HG03139 (cell line): ENCODE data around the gene B4GALNT3.
A peak's percentile ranks its signal among the peaks of the same experiment; 100 is the strongest.
"Not testable (repeated sequence)": the region's sequence is repeated elsewhere in the genome, so short reads cannot be mapped to it uniquely, and the experiment has no call there.

Experiments used
- ATAC-seq: cut with Tn5 transposase; IDR thresholded peaks from one replicate; pipeline ENCODE4 v1.9.1; 2021; ENCODE audit not compliant: unreplicated experiment

B4GALNT3 gene

GRCh38 chr12:572532-572899, 112.8 kb downstream of the B4GALNT3 start:
- no peak for ATAC-seq

GRCh38 chr12:573232-573631, 113.5 kb downstream of the B4GALNT3 start:
- no peak for ATAC-seq

GRCh38 chr12:574475-575128, 114.9 kb downstream of the B4GALNT3 start:
- ATAC-seq, result no peak

DNA sequence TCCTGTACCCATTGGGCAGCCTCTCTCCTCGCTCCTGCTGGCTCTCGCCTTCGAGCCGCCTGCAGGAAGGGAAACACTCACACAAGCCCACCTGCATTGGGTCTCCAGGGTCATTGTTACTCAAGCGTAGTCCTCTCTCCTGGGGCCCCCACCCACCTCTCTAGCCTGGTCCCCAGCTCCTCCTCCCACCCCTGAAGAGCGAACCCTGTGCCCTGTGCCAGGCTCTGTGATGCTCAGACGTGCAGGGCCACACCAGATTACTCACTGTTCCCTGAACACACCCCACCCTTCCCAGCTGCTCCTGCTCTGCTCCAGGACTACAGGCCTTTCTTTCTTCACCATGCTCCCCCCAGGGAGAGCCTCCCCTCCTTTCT, 115.4 kb downstream of the B4GALNT3 start:
- ATAC-seq, result no peak

DNA sequence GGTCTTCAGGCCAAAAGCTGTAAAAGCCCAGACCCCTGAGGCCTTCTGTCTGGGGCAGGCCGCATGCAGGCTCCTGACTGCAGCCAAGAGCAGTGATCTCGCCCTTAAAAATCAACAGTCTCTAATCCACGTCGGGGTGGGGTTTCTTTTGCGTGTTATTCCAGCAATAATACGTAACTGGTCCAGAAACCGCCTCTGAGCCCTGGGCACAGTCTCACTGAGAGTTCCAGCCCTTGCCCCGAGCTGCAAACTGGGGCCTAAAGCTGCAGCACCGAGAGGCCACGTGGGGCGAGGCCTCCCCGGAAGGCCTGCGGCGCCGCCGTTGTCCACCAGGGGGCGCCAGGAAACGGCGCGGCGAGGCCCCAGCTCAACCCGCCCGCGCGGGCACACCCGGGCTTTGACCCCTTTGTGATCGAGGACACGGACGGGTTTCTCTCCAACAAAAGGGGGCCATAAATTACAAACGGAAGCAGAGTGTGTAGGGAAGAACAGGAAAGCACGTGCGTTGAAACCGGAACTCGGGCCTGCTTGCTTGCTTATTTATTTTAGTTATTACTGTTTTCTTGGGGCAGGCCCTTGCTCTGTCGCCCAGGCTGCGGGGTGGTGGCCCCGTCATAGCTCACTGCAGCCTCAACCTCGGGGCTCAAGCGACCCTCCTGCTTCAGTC, 116.3 kb downstream of the B4GALNT3 start:
- peak; percentile 76 for ATAC-seq

- ATAC-seq, result no peak
Measured at GRCh38 chr12:576615-577110, 116.9 kb downstream of the B4GALNT3 start.

DNA sequence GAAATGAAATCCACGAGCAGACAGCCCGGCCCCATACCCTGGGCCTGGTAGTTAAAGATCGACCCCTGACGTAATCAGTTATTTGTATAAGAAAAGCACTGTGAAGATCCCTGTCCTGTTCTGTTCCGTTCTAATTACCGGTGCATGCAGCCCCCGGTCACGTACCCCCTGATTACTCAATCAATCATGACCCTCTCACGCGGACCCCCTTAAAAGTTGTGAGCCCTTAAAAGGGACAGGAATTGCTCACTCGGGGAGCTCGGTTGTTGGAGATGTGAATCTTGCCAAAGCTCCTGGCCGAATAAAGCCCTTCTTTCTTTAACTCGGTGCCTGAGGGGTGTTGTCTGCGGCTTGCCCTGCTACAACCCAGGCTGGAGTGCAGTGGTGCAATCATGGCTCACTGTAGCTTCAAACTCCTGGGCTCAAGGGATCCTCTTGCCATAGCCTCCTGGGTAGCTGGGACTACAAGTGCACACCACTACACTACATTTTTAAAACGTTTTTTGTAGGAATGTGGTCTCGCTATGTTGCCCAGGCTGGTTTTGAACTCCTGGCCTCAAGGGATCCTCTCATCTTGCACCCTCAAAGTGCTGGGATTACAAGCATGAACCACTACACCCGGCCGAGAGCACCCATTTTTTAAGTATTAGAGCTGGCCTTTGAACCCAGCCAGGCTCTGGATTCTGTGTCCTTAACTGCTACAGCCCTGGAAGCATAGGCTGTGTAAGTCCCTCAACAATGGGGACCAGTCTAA, 118.4 kb downstream of the B4GALNT3 start:
- ATAC-seq, result not testable (repeated sequence)

GRCh38 chr12:578748-579419, 119.1 kb downstream of the B4GALNT3 start:
- no peak for ATAC-seq

GRCh38 chr12:579420-580110, 119.8 kb downstream of the B4GALNT3 start:
- no peak for ATAC-seq

- ATAC-seq, result no peak
Measured at GRCh38 chr12:580813-581212, 121.1 kb downstream of the B4GALNT3 start.

DNA sequence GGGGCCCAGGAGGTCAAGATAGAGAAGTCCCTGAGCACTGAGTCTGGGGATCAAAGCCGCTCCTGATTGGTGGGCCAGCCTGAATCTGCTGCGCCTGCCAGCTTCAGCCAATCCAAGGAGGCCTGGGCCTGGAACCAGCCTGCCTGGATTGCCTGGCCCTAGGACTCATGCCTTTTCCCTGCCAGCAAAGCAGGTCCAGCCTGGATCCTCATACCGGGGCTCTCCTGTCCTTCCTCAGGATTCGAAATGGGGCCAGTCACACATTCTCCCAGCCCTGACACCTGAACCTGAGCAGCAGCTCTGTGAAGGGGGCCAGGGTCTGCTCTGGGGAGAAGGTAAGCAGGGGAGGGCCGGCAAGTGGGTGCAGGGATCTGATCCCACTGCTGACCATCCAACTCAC, 121.6 kb downstream of the B4GALNT3 start:
- no peak for ATAC-seq

- no peak for ATAC-seq
Measured at GRCh38 chr12:581746-582145, 122.0 kb downstream of the B4GALNT3 start.

DNA sequence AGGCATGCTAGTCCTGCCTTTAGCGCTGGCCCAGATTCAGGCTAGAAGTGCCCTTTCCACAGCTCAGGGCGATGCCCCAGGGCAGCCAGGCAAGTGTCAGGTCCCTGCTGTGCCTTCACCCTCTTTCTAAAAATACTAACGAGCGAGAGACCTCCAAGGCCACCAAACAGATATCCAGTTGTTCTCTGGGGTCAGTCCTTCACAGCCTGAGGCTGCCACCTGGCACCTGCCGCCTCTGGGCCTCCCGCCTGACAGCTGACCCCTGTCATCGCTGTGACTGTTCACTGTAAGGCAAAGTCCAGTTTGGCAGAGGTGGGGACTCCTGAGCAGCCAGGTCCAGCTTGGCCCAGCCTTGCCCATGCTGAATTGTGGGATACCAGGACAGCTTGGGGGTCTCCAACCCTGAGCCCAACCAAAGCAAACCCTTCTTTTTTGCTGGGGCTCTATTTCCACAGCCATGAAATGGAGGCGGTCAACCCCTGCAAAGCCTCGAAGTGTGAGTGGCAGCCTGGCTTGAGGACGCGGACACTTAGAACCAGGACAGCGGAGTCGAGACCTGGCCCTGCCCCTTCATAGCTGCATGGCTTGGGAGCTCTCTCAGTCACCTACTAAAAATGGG, 123.6 kb downstream of the B4GALNT3 start:
- no peak for ATAC-seq

GRCh38 chr12:585062-586061, 125.6 kb downstream of the B4GALNT3 start:
- ATAC-seq, result no peak

DNA sequence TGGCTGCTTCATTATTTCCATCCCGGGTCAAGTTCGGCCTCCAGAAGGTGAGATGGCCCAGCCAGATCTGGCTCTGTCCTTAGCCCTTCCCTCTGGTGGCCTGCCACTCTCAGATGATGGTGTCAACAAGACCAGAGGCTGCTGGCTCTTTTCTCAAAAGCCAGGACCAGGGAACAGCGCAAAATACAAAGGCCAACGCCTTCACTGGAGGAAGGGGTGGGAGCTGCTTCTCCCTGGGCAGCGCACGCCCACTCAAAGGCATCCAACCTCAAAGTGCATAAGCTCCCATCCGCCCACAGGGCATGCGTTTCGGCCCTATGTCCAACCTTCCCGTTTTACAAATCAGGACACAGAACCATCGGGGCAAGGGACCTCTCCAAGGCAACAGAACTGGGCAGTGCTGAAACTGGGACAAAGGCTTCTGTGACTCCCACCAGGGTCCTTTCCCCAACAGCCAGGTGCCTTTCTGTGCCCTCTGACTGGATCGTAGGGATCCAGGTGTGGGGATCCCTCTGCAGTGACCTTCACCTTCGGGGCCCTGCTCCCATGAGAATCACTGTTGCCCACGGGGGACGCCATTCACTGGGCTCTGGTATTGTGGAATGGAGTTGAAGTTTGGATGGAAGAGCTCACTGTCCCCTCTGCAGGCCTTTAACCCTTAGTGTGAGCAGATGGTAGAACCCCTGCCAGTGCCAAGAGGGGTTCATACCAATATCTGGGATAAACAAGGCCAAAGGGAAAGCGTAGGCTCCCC, 126.8 kb downstream of the B4GALNT3 start:
- ATAC-seq, result no peak

- ATAC-seq, result no peak
Measured at GRCh38 chr12:587132-588023, 127.6 kb downstream of the B4GALNT3 start.

GRCh38 chr12:588024-588322, 128.2 kb downstream of the B4GALNT3 start:
- ATAC-seq, result no peak

GRCh38 chr12:588646-589045, 128.9 kb downstream of the B4GALNT3 start:
- ATAC-seq, result no peak
